Measurements from ENCODE around the gene BUD31.
A peak's percentile ranks its signal among the peaks of the same experiment; 100 is the strongest.

The BUD31 gene

DNA sequence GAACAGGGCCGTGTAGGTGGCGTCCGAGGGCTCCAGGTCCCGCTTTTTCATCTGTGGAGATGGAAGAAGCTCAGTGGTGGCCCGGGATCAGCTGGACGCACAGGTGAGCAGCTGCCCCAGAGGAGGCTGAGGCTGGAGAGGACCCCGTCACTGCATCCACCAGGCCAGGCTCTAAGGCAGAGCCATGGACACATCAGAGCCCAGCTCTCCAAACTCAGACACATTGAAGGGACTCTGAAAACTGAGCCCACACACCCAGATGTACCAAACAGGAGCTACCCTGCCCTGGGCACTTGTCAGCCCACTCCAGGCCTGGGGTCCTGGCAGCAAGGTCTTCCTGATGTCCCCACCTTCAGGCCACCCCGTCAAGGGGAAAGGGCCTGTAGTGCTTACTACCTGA is 21.0 kb downstream of the BUD31 start:
- no peak overlapping the region for H3K27ac ChIP-seq
- no peak for TF ChIP-seq CTCF (conservative IDR thresholded peaks at IDR 0.05)

- H3K27ac ChIP-seq = peak overlapping the region; percentile 38; the same call in 1 of the 2 replicates
Measured at GRCh38 chr7:99431756-99432540, 23.2 kb downstream of the BUD31 start.

GRCh38 chr7:99433158-99433557 is 24.4 kb downstream of the BUD31 start:
- 0 out of 2 replicates have a peak overlapping the region, but pooled peaks have one; percentile 38 for H3K27ac ChIP-seq
- no peak for TF ChIP-seq CTCF (conservative IDR thresholded peaks at IDR 0.05)

GRCh38 chr7:99437946-99438572 is 29.3 kb downstream of the BUD31 start:
- no peak for TF ChIP-seq CTCF (conservative IDR thresholded peaks at IDR 0.05)
- H3K27ac ChIP-seq = peak overlapping the region; percentile 94

DNA sequence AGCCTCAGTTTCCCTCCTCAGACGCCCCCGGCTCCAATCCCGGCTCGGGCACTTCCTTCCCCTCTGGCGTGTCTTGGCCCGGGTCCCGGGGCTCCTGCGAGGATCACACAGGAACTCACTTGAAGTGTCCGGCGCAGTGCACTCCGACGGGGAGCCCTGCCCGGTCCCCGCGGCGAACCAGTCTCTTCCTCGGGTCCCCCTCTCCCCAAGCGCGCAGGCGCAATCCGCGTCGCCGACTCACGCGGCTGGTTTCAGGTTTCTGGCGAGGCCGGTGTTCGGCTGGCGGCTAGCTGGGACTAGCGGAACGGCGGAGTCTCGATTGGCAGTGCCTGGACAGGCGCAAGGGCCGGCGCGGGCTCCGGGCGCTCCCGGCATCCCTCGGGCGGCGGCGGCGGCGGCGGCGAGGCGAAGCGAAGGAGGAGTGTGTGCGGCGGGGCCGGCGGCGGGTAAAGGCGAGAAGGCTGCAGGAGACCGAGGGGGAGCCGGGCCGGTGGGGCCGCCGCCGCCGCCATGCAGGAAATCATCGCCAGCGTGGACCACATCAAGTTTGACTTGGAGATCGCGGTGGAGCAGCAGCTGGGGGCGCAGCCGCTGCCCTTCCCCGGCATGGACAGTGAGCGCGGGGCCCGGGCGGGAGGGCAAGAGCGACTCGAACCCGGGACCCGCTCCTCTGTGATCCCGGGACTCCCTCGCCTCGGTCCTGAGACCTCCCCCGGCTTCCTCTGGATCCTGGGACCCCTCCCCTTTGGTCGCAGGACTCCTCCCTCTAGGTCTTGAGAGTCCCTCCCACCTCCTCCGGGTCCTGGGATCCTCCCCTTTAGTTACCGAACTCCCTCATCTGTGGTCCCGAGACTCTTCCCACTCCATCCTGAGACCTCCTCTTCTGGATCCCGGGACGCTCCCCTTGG is 30.1 kb downstream of the BUD31 start, which contains the start of the genes CPSF4 and PTCD1:
CPSF4 (plus strand) TSS at position 371 of the 908 bp plus-strand sequence; CDS start at position 511, 140 bp downstream.
PTCD1 (minus strand) TSS at position 226 of the 908 bp plus-strand sequence. CDS start 3,556 bp downstream, outside the sequence.
- no peak for TF ChIP-seq CTCF (conservative IDR thresholded peaks at IDR 0.05)
- peak within 1 kb of the TSS; percentile 94 for H3K27ac ChIP-seq

DNA sequence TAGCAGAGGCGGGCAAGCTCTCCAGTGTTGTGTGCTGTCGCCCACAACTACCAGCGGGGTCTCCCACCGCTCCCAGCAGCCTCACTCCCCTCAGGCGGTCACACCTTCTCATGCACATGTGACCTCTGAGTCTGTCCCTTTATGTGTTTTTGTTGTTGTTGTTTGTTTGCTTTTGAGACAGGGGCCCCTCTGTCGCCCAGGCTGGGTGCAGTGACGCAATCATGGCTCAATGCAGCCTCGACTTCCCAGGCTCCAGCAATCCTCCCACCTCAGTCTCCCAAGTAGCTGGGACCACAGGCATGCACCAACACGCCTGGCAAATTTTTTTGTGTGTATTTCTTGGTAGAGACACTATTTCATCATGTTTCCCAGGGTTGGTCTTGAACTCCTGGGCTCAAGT is 31.4 kb downstream of the BUD31 start:
- TF ChIP-seq CTCF (conservative IDR thresholded peaks at IDR 0.05) = no peak

DNA sequence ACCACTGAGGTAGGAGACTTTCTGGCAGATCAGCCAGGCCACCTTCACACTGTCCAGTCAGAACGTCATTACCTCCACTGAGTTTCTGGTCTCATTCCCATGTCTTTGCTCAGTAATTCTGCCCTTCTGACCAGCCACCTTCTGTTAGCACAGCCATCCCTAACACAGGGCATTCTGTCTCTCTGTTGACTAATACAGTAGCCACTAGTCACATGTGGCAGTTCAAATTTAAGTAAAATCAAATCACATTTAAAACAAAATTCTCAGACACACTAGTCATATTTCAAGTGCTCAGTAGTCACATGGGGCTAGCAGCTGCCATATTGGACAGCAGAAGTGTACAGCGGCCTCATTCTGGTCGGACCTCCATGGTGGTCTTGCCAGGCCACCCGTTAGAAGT is 37.3 kb downstream of the BUD31 start:
- H3K27ac ChIP-seq = no peak overlapping the region
- no peak for TF ChIP-seq CTCF (conservative IDR thresholded peaks at IDR 0.05)

More for the DNA sequence above, 31.4 kb downstream of the BUD31 start:
- H3K27ac ChIP-seq = no peak overlapping the region; the same call in 1 of the 2 replicates
